ENCODE measurements around the gene KDM6B.

- TF ChIP-seq POLR2A (IDR thresholded peaks at IDR 0.05) = no peak
- no peak for TF ChIP-seq CTCF (IDR thresholded peaks at IDR 0.05)
These were observed 16.9 kb downstream of the KDM6B start for GRCh38 chr17:7850701-7851437.
